Measurements from ENCODE around the gene SCN5A.

SCN5A gene

GRCh38 chr3:38618343-38618742 is 31.1 kb downstream of the SCN5A start:
- no peak for DNase-seq

GRCh38 chr3:38617586-38617985 is 31.9 kb downstream of the SCN5A start:
- no peak for DNase-seq

GRCh38 chr3:38617137-38617536 is 32.4 kb downstream of the SCN5A start:
- no peak for DNase-seq

GRCh38 chr3:38616658-38617057 is 32.8 kb downstream of the SCN5A start:
- no peak for DNase-seq

GRCh38 chr3:38616111-38616510 is 33.4 kb downstream of the SCN5A start:
- no peak for DNase-seq

GRCh38 chr3:38614651-38615352 is 34.7 kb downstream of the SCN5A start:
- DNase-seq, result no peak

GRCh38 chr3:38614091-38614490 is 35.4 kb downstream of the SCN5A start:
- DNase-seq, result no peak

- no peak for DNase-seq
Measured at GRCh38 chr3:38613426-38613825, 36.1 kb downstream of the SCN5A start.

- no peak for DNase-seq
Measured at GRCh38 chr3:38611866-38612265, 37.6 kb downstream of the SCN5A start.

GRCh38 chr3:38610934-38611333 is 38.6 kb downstream of the SCN5A start:
- no peak for DNase-seq

- DNase-seq, result no peak
Measured at GRCh38 chr3:38610436-38610835, 39.1 kb downstream of the SCN5A start.

- no peak for DNase-seq
Measured at GRCh38 chr3:38609386-38610111, 39.9 kb downstream of the SCN5A start.

GRCh38 chr3:38608961-38609360 is 40.5 kb downstream of the SCN5A start:
- no peak for DNase-seq

GRCh38 chr3:38608086-38608775 is 41.3 kb downstream of the SCN5A start:
- DNase-seq, result no peak

- DNase-seq, result no peak
Measured at GRCh38 chr3:38606561-38606960, 42.9 kb downstream of the SCN5A start.

- DNase-seq, result no peak
Measured at GRCh38 chr3:38605981-38606380, 43.5 kb downstream of the SCN5A start.

GRCh38 chr3:38604246-38604645 is 45.2 kb downstream of the SCN5A start:
- DNase-seq, result no peak

GRCh38 chr3:38603731-38604131 is 45.8 kb downstream of the SCN5A start:
- no peak for DNase-seq

- DNase-seq, result no peak
Measured at GRCh38 chr3:38602576-38603250, 46.8 kb downstream of the SCN5A start.

GRCh38 chr3:38601956-38602550 is 47.4 kb downstream of the SCN5A start:
- DNase-seq, result no peak

GRCh38 chr3:38600551-38600950 is 48.9 kb downstream of the SCN5A start:
- no peak for DNase-seq

- no peak for DNase-seq
Measured at GRCh38 chr3:38599886-38600285, 49.6 kb downstream of the SCN5A start.

GRCh38 chr3:38598791-38599190 is 50.7 kb downstream of the SCN5A start:
- DNase-seq, result no peak
